Stimulated activated CD4-positive, alpha-beta T cell treated with anti-CD3 and anti-CD28 coated beads, Interleukin-4, amount 100 ng/mL, for 4 hours (primary cell): ENCODE data around the gene GFRA1.

Experiments used
- DNase-seq, 2 experiments: peaks; one replicate each; pipeline ENCODE4 v3.0.0-alpha.2; 2020

The GFRA1 gene

GRCh38 chr10:116121640-116122525, 151.1 kb downstream of the GFRA1 start:
- no peak for DNase-seq

GRCh38 chr10:116120688-116121455, 152.1 kb downstream of the GFRA1 start:
- DNase-seq: no peak

GRCh38 chr10:116118847-116119246, 154.2 kb downstream of the GFRA1 start:
- no peak for DNase-seq

DNA sequence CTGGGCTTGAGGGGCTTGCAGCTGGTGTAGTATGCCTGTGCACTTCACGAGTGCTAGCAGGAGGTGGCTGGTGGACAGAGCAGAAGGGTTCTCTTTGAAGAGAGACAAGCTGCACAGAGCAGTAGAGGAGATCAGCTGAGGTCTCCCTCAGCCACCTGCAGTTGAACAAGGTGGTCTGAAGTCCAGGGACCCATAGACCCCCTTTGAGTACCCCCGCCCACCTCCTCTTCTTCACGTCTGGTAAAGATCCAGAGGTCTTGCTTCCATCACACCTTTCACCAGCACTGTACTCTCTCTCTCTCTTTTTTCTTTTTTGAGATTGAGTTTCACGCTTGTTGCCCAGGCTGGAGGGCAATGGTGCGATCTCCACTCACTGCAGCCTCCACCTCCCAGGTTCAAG, 157.2 kb downstream of the GFRA1 start:
- no peak for DNase-seq

DNA sequence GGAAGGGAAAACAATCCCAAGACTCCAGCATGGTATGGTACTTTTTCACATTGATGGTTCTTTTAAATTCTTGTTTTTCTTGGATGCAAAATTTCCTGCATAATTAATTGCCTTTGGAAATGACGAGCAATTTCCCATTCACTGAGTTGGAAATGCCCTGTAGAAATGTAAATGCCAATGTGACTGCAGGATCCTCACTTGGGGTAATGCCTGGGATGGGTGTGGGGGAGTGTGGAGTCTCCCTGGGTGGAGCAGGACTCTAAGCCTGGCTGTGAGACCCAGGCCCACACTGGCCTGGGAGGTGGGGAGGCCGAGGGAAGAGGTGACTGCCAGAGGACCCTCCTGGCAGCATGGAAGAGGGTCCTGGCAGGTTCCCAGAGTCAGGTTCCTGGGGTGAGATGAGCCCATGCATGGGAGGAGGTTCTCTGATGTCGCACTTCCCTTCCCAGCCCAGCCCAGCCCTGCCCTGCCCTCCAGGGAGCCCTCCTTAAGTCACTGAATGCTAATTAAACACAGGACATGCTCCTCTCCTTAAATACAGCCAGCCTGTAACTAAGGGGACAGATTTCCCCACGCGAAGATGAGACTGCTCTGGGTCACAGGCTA, 157.9 kb downstream of the GFRA1 start:
- no peak for DNase-seq

- DNase-seq: no peak
Observed at GRCh38 chr10:116113721-116114501, 159.1 kb downstream of the GFRA1 start.

DNA sequence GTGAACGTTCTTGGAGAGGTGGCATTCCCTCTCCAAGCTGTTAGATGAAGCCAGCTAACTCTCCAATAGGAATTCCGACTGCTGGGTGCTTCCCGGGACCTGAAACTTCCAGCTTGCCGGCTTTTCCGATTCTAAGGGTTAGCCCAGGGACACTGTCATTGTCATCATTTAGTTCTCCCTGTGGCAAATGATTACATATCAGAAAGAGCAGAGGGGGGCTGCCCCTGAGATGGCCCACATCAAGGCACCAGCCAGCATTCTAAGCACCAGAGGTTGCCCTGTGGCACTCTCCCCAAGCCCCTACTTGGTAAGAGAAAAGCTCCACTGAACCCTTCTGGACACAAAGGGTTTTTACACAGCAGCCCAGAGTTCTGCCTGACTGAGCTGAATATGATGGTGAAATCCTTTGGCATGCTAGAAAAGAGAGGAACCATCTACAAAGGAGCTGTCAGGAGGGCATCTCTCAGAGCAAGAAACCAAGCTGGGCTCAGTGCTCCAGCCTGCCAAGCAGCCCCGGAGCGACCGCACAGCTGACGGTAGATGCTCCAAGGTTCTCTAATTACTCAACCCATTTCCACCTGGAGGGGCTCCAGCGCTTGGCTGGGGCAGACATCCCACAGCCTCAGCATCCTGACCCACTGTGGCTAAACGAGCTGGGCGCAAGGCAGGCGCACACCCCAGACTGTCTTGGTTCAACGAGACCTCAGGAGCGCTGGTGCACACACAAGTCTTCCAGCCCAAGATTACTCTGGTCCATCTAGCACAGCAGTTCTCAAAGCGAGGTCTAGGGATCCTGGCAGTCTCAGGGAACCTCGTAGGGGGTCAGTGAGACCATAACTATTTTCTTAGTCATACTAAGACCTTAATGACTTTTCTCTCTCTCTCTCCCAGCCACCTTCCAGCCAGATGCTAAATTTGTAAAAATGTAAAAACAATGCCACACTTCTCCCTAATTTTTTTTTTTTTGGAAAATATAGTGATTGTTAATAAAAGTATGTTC, 160.5 kb downstream of the GFRA1 start:
- DNase-seq: no peak

DNA sequence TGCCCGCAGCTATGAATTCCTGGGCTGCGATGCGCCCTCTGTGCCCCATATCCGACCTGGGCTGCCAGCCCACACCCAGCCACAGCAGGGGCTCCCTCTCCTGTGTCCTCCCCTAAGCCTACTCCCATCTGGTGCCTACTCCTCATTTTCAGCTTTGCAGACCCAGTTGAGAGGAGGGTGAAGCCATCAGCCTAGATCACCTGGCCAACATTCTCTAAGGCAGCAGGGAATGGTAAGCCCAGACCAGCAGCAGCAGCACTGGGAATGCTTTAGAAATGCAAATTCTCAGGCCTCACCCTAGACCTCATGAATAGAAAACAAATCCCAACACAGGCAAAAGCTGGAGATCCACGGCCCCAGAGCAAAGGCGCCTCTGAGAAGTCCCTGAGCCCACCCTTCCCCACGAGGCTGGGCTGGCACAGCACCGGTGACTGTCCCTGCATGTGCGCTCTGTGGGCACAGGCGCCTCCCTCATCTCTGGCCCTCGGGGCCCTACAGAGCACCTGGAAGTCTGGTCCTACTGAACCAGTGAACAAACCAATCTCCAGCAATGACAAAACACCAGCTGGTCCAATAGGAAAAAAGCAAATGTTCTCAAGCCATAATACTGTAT, 161.4 kb downstream of the GFRA1 start:
- DNase-seq: no peak

- DNase-seq: no peak
Observed at GRCh38 chr10:116110736-116111135, 162.3 kb downstream of the GFRA1 start.

DNA sequence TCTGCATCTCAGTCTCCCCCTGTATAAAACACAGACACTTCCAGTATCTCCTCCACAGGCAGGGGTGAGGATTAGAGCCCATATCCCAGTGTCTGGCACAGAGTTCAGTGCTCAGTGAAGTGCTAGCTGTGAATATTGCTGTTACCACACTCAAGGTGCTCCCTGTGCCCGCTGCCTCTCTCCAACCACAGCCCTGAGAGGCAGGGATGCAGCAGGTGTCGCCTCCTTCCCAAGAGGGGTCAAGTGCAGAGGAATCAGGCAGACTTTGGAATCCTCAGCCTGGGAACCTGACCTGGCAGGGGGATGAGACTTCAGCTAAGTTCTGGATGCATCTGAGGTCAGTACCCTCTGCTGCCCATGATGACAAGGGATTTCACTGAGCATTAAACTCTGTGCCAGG, 163.1 kb downstream of the GFRA1 start:
- no peak for DNase-seq

- DNase-seq: no peak
Observed at GRCh38 chr10:116109481-116109880, 163.5 kb downstream of the GFRA1 start.

DNA sequence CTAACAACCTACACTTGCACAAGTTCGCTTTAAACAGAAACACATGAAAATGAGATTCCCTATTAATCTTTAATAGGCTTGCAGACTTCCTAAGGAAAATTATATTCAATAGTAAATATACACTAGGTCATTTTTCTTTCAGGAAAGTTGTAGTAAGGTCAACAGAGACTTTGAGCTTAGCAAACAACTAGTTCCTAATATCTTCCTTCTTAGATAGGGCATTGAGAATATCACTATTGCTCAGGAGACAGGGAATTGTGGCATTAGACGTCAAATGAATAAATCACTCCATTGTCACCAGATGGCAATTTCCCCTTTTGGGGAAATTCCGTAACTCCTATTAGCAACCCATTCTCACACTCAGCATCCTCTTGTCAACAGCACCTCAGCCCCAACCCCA, 164.9 kb downstream of the GFRA1 start:
- no peak for DNase-seq

GRCh38 chr10:116106611-116107010, 166.4 kb downstream of the GFRA1 start:
- DNase-seq: no peak

- DNase-seq: no peak
Observed at GRCh38 chr10:116105264-116105663, 167.7 kb downstream of the GFRA1 start.

GRCh38 chr10:116104210-116104932, 168.6 kb downstream of the GFRA1 start:
- DNase-seq: no peak

DNA sequence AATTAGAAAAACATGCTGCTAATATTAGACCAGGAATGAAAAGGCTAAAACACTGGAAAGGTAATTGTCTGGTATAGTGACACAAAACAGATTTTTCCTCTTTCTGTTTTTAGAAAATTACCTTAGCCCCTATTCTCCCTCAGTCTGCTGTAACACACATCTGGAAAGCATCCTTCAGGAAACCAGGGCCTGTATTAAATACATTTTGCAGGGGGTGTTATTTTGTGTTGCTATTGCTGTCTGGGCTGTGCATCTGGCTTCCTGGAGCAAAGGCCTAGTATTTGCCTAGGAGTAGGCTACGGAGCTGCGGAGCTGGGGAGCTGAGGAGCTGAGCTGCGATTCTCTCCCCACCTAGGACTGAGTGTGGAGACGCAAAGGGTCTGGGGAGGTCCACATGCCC, 169.3 kb downstream of the GFRA1 start:
- no peak for DNase-seq

DNA sequence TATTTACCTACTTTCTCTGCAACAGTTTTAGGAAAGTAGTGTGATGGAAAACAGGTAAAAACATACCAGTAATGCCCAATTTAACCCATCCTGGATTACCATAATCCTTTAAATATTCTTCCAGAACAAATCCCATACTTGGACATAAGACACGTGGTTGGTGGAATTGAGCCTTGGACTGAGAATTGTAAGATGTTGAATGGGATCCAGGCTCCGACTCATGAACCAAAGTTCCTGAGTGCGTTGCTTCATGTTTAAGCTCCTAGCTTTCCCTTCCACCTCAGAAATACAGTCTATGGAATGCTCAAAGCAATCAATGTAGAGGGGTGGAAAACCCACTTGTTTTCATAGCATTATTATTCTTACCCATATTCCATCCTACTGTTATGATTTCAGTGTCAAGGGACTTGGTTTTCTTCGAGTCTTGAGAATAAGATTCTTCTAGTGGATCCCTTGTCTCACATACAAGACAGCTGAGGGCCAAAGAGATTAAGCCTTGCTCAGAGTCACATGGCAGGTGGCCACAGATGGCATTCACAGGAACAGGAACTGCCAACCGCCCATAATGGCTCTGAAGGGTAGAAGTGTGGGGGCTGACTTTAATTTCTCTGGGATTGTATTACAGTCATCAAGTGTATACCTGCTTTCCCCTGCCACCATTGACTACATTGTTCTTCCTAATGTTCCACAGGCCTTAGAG, 171.2 kb downstream of the GFRA1 start:
- no peak for DNase-seq

GRCh38 chr10:116100984-116101383, 172.0 kb downstream of the GFRA1 start:
- no peak for DNase-seq

DNA sequence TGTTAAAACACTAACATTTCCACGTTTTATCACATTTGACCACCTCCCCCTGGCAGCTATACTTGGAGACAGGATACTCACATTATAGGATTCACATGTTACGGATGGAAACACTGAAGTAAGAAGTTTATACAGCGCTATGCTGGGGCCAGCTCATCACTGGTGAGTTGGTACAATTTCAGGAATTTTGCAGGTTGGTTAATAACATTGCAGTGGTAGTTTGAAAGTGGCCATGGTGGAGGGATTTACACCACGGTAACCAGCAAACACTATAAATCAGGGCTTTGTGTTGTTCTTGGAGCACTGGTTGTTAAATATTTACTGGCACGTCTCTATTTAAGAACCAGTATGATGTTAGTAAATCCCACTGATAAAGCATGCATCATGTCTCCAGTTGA, 174.0 kb downstream of the GFRA1 start:
- no peak for DNase-seq
